GM12878 (cell line): ENCODE results near the gene CDH15. TPM values are rescaled to one million over a fixed set of nuclear protein-coding genes. Genes with fewer than 3 reads are reported as not detected.

ENCODE experiments used
- ATAC-seq: fragments of 200-7000 bp; cut with Tn5 transposase; 3 replicates; pipeline ENCODE4 v1.9.1; 2020; ENCODE audit warnings: mild to moderate bottlenecking, moderate library complexity
- BruUV-seq: library from RNA; stranded (reverse); fragments of 400-500 nt; replicated peaks from 2 replicates; lab custom pipeline; 2021; lab: Mats Ljungman, UMichigan
- CTCF ChIA-PET: fragments of 300-600 bp; sonication (Branson Sonifier 250); formaldehyde crosslinking; extraction: SDS; loops from one replicate; lab custom pipeline; 2021; ENCODE audit warnings: inconsistent platforms; lab: Yijun Ruan, JAX
- POLR2A ChIA-PET: fragments of 350-600 bp; formaldehyde crosslinking; extraction: SDS; loops from one replicate; lab custom pipeline; 2021; ENCODE audit warnings: inconsistent platforms; lab: Charles Lee
- RAD21 ChIA-PET: fragments of 300-600 bp; sonication (Branson Sonifier 250); formaldehyde crosslinking; loops from one replicate; lab custom pipeline; 2023; ENCODE audit warnings: antibody characterized with exemption; ENCODE audit not compliant: unreplicated experiment; lab: Charles Lee
- SMC1A ChIA-PET: fragments of 300-600 bp; sonication (Branson Sonifier 250); formaldehyde crosslinking; loops from one replicate; lab custom pipeline; 2023; ENCODE audit not compliant: unreplicated experiment, uncharacterized antibody; lab: Charles Lee
- DNase-seq: peaks from one replicate; pipeline ENCODE4 v3.0.0-alpha.2; 2011; ENCODE audit warnings: low read depth, low spot score
- FAIRE-seq: peaks from 3 replicates; lab custom pipeline; 2011; peaks lifted over from hg19 to GRCh38; lab: Jason Lieb, UNC
- H2AFZ ChIP-seq: 2 replicates; pipeline ENCODE4 v1.6.0; 2011; ENCODE audit warnings: low read depth, low read length, control low read depth; ENCODE audit not compliant: control insufficient read depth
- H3K27ac ChIP-seq: 2 replicates; pipeline ENCODE4 v1.5.1; 2011; ENCODE audit warnings: control low read depth; ENCODE audit not compliant: control insufficient read depth, insufficient read depth
- H3K27me3 ChIP-seq, 2 experiments: replicated peaks in 1 of 2; 2 replicates each; pipeline versions ENCODE4 v1.6.0 to v1.6.1; 2011; ENCODE audit warnings: low read length in 1 of 2; ENCODE audit not compliant: control insufficient read depth in 2 of 2, insufficient read depth in 2 of 2
- H3K36me3 ChIP-seq, 2 experiments: 2 replicates each; pipeline ENCODE4 v1.5.1; 2011; ENCODE audit warnings: low read length in 1 of 2; ENCODE audit not compliant: control insufficient read depth in 2 of 2, insufficient read depth in 2 of 2
- H3K4me1 ChIP-seq: 2 replicates; pipeline ENCODE4 v1.6.1; 2011; ENCODE audit warnings: mild to moderate bottlenecking, low read length, moderate library complexity, mixed read lengths; ENCODE audit not compliant: control insufficient read depth, insufficient read depth
- H3K4me2 ChIP-seq: 2 replicates; pipeline ENCODE4 v1.6.0; 2011; ENCODE audit warnings: control low read depth; ENCODE audit not compliant: control insufficient read depth, insufficient read depth
- H3K4me3 ChIP-seq: fragments of 200-600 bp; sonication (generic); 2 replicates; pipeline ENCODE4 v1.5.1; 2016
- H3K79me2 ChIP-seq: 2 replicates; pipeline ENCODE4 v1.6.0; 2011; ENCODE audit warnings: low read length; ENCODE audit not compliant: control insufficient read depth, insufficient read depth
- H3K9ac ChIP-seq: 2 replicates; pipeline ENCODE4 v1.8.0; 2011; ENCODE audit warnings: low read length, control low read depth, mixed read lengths; ENCODE audit not compliant: control insufficient read depth, insufficient read depth
- H3K9me3 ChIP-seq: replicated peaks from 3 replicates; pipeline ENCODE4 v1.5.1; 2011; ENCODE audit warnings: mild to moderate bottlenecking, low read length; ENCODE audit not compliant: control insufficient read depth, insufficient read depth
- H4K20me1 ChIP-seq: 2 replicates; pipeline ENCODE4 v1.6.0; 2011; ENCODE audit not compliant: control insufficient read depth, insufficient read depth
- ATF7 ChIP-seq: fragments of 450-650 bp; IDR thresholded peaks from 2 replicates; pipeline ENCODE4 v1.6.1; 2016; ENCODE audit warnings: low read depth, mild to moderate bottlenecking
- POLR2AphosphoS2 ChIP-seq: IDR thresholded peaks from 2 replicates; pipeline ENCODE4 v1.6.1; 2011; ENCODE audit warnings: low read depth, mild to moderate bottlenecking, low read length, improper control_type of control experiment, moderate library complexity
- SIX5 ChIP-seq: IDR thresholded peaks from 2 replicates; pipeline ENCODE4 v1.6.1; 2011; ENCODE audit warnings: mild to moderate bottlenecking, low read depth, low read length, moderate library complexity; ENCODE audit not compliant: severe bottlenecking
- SKIL ChIP-seq: fragments of 450-650 bp; IDR thresholded peaks from 2 replicates; pipeline ENCODE4 v1.6.1; 2017; ENCODE audit warnings: mild to moderate bottlenecking, low read depth, inconsistent platforms; ENCODE audit not compliant: poor library complexity, severe bottlenecking
- SMC3 ChIP-seq: IDR thresholded peaks from 2 replicates; pipeline ENCODE4 v1.6.1; 2011; ENCODE audit warnings: low read length, improper control_type of control experiment, borderline replicate concordance
- SUPT20H ChIP-seq: IDR thresholded peaks from 2 replicates; pipeline ENCODE4 v1.6.1; 2011; ENCODE audit warnings: low read depth, mild to moderate bottlenecking, low read length, moderate library complexity, borderline replicate concordance; ENCODE audit not compliant: control insufficient read depth
- SUZ12 ChIP-seq: fragments of 200-600 bp; sonication (generic); IDR thresholded peaks from one replicate; pipeline ENCODE4 v1.6.1; 2018; ENCODE audit warnings: antibody characterized with exemption, mild to moderate bottlenecking; ENCODE audit not compliant: unreplicated experiment
- WRNIP1 ChIP-seq: IDR thresholded peaks from 2 replicates; pipeline ENCODE4 v1.6.1; 2011; ENCODE audit warnings: low read depth, low read length, improper control_type of control experiment, borderline replicate concordance
- ZNF24 ChIP-seq: fragments of 450-650 bp; IDR thresholded peaks from 2 replicates; pipeline ENCODE4 v1.6.1; 2017; ENCODE audit warnings: antibody characterized with exemption, mild to moderate bottlenecking
- ZNF274 ChIP-seq: IDR thresholded peaks from one replicate; pipeline ENCODE4 v1.8.0; 2011; ENCODE audit not compliant: insufficient read length, insufficient read depth
- WGBS: methylation state at CpG from one replicate; pipeline ENCODE4 v1.1.6; 2016; ENCODE audit warnings: low lambda C conversion rate; ENCODE audit not compliant: insufficient replicate concordance, insufficient coverage; ENCODE audit errors: missing lambda C conversion rate; 5-methylcytosine and 5-hydroxymethylcytosine counted together
- in situ Hi-C: fragments of 300-500 bp; cut with MboI; formaldehyde crosslinking; loops from 9 replicates; pipeline ENCODE4 v1.14.3; 2018; ENCODE audit warnings: mixed read lengths
- intact Hi-C: fragments of 100-400 bp; cut with micrococcal nuclease; formaldehyde crosslinking; loops from one replicate; pipeline ENCODE4 v1.14.2; 2022; ENCODE audit not compliant: unreplicated experiment
- polyA plus RNA-seq, 11 experiments: library from polyadenylated mRNA; depleted of rRNA in 4 of 11; unstranded in 6 of 11; stranded (reverse) in 5 of 11; fragments of >200 nt; fragmentation: Nextera tagmentation in 4 of 11; fragmentation: Illumina TruSeq in 1 of 11; extraction: Ambion mirVana in 4 of 11; extraction: Trizol in 1 of 11; gene quantifications; 1 replicate in 1 of 11; 2 replicates in 10 of 11; pipeline versions ENCODE4 v1.2.1 to v1.2.3, GENCODE V29; 2011 to 2016; ENCODE audit warnings: inconsistent platforms in 2 of 11, missing spikeins in 2 of 11, low read depth in 1 of 11
- total RNA-seq, 4 experiments: library from RNA; depleted of rRNA in 3 of 4; stranded (reverse); fragments of >200 nt in 3 of 4; fragmentation: Illumina TruSeq in 1 of 4; extraction: Trizol in 1 of 4; gene quantifications; 2 replicates each; pipeline versions ENCODE4 v1.2.1 to v1.2.3, GENCODE V29; 2013 to 2021

Gene CDH15
- total and polyA plus RNA-seq, 10 of the 15 experiments (the other 5 are each of a cell fraction or from before 2014, with no cell fraction given) = 0.02 to 0.06 TPM; not detected in 8

DNA sequence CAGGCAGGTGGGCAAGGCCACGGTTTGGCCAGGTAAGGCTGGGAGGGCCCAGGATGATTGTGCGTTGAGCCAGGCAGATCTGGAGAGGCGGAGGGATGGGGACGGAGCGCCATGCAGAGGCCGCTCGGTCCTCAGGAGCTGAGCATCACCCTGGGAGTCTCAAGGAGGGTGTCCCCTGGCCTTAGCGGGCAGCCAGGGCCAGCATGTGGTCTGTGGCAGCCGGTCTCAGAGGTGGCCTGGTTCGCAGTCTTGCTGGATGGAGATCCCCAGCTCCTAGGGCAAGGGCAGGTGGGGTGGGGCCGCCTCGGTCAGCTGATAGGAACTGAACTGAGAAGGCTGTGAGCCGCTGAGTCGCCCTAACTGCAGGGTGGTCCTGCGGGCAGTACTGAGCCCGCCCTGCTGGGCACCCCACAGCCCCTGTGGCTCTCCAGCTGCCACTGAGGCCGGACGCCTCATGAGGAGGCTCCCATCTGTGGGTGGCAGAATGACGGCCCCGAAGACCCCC, 11.6 kb upstream of the CDH15 start:
- ChIA-PET POLR2A (no interaction called here), SMC1A (no interaction called here), CTCF (no interaction called here), RAD21 (no interaction called here)
- intact Hi-C loops (no loop called here), in situ Hi-C loops (no loop called here)
- H3K9me3 ChIP-seq = no peaks in the 10 kb centered on the region; the same call in 2 of the 3 replicates
- H3K27me3 ChIP-seq = no peaks in the 10 kb centered on the region
- no peak overlapping the region for H2AFZ ChIP-seq
- FAIRE-seq (no peak), ATAC-seq (no peak), DNase-seq (no peak)
- no peak for TF ChIP-seq SKIL
- no peak for TF ChIP-seq POLR2AphosphoS2
- no peak for TF ChIP-seq SUZ12
- TF ChIP-seq ZNF24 = no peak
- no peak for TF ChIP-seq ATF7
- TF ChIP-seq WRNIP1 = no peak
- TF ChIP-seq SIX5 = no peak
- no peak for TF ChIP-seq SUPT20H
- no peak for TF ChIP-seq ZNF274
- no peak for TF ChIP-seq SMC3
- H3K4me2 ChIP-seq = no peak overlapping the region
- 79% methylated on average over 19 of the region's 20 CpGs for WGBS
- no peaks in the 10 kb centered on the region for H3K4me1 ChIP-seq
- no peak overlapping the region for H3K9ac ChIP-seq
- H3K27ac ChIP-seq = no peak overlapping the region
- H3K79me2 ChIP-seq = no peaks in the 10 kb centered on the region
- no TSS peak for BruUV-seq
- no peaks in the 10 kb centered on the region for H4K20me1 ChIP-seq
- no peak overlapping the region for H3K4me3 ChIP-seq
- H3K36me3 ChIP-seq = no peaks in the 10 kb centered on the region
